ENCODE data around the gene SULF2.

Gene SULF2

GRCh38 chr20:47620808-47621805 lies 164.2 kb downstream of the SULF2 start:
- DNase-seq (ENCODE audit: low read depth in 1 of 2, low spot score in 1 of 2): peak in 1 of 2 experiments; percentile 71
- in situ Hi-C loops (cut with HindIII; ENCODE audit: low pct_unique_long_range_greater_than_20kb, low sequenced_read_pairs): no loop called here
- TF ChIP-seq JUND (IDR thresholded peaks at IDR 0.05; ENCODE audit: low read depth): no peak

GRCh38 chr20:47618479-47618878 lies 166.8 kb downstream of the SULF2 start:
- no peak for DNase-seq (ENCODE audit: low read depth in 1 of 2, low spot score in 1 of 2)
- no peak for TF ChIP-seq JUND (IDR thresholded peaks at IDR 0.05; ENCODE audit: low read depth)
- in situ Hi-C loops (cut with HindIII; ENCODE audit: low pct_unique_long_range_greater_than_20kb, low sequenced_read_pairs): no loop called here

GRCh38 chr20:47614703-47615309 lies 170.5 kb downstream of the SULF2 start:
- in situ Hi-C loops (cut with HindIII; ENCODE audit: low pct_unique_long_range_greater_than_20kb, low sequenced_read_pairs): no loop called here
- no peak for TF ChIP-seq JUND (IDR thresholded peaks at IDR 0.05; ENCODE audit: low read depth)
- DNase-seq (ENCODE audit: low read depth in 1 of 2, low spot score in 1 of 2): no peak

- DNase-seq (ENCODE audit: low read depth in 1 of 2, low spot score in 1 of 2): no peak
- no peak for TF ChIP-seq JUND (IDR thresholded peaks at IDR 0.05; ENCODE audit: low read depth)
- in situ Hi-C loops (cut with HindIII; ENCODE audit: low pct_unique_long_range_greater_than_20kb, low sequenced_read_pairs): no loop called here
These were observed 172.6 kb downstream of the SULF2 start for GRCh38 chr20:47612670-47613069.

GRCh38 chr20:47611785-47612184 lies 173.5 kb downstream of the SULF2 start:
- no peak for TF ChIP-seq JUND (IDR thresholded peaks at IDR 0.05; ENCODE audit: low read depth)
- in situ Hi-C loops (cut with HindIII; ENCODE audit: low pct_unique_long_range_greater_than_20kb, low sequenced_read_pairs): no loop called here

GRCh38 chr20:47610945-47611250 lies 174.4 kb downstream of the SULF2 start:
- TF ChIP-seq JUND (IDR thresholded peaks at IDR 0.05; ENCODE audit: low read depth): no peak
- in situ Hi-C loops (cut with HindIII; ENCODE audit: low pct_unique_long_range_greater_than_20kb, low sequenced_read_pairs): no loop called here
- DNase-seq (ENCODE audit: low read depth in 1 of 2, low spot score in 1 of 2): no peak

More at GRCh38 chr20:47611785-47612184, 173.5 kb downstream of the SULF2 start:
- DNase-seq (ENCODE audit: low read depth in 1 of 2, low spot score in 1 of 2): no peak

GRCh38 chr20:47610247-47610944 lies 174.9 kb downstream of the SULF2 start:
- in situ Hi-C loops (cut with HindIII; ENCODE audit: low pct_unique_long_range_greater_than_20kb, low sequenced_read_pairs): no loop called here
- TF ChIP-seq JUND (IDR thresholded peaks at IDR 0.05; ENCODE audit: low read depth): no peak
- DNase-seq (ENCODE audit: low read depth in 1 of 2, low spot score in 1 of 2): peak in 1 of 2 experiments; percentile 21

- DNase-seq (ENCODE audit: low read depth in 1 of 2, low spot score in 1 of 2): no peak
- TF ChIP-seq JUND (IDR thresholded peaks at IDR 0.05; ENCODE audit: low read depth): no peak
- in situ Hi-C loops (cut with HindIII; ENCODE audit: low pct_unique_long_range_greater_than_20kb, low sequenced_read_pairs): no loop called here
These were observed 176.3 kb downstream of the SULF2 start for GRCh38 chr20:47609001-47609400.

All from T47D (cell line).